Endodermal cell (in vitro differentiated cells): ENCODE results near the gene CLN6. TPM values are rescaled to one million over a fixed set of nuclear protein-coding genes. Genes with fewer than 3 reads are reported as not detected.

ENCODE experiments used
- DNase-seq: peaks from one replicate; pipeline ENCODE4 v3.0.0-alpha.2; 2017
- H3K27ac ChIP-seq: 2 replicates; pipeline ENCODE4 v1.5.1; 2013; ENCODE audit warnings: mild to moderate bottlenecking, low read depth, low read length, moderate library complexity
- H3K27me3 ChIP-seq: 2 replicates; pipeline ENCODE4 v1.6.1; 2013; ENCODE audit warnings: mild to moderate bottlenecking, low read length, moderate library complexity; ENCODE audit not compliant: insufficient read depth, control insufficient read depth, poor library complexity, severe bottlenecking
- H3K36me3 ChIP-seq: 2 replicates; pipeline ENCODE4 v1.7.0; 2013; ENCODE audit warnings: mild to moderate bottlenecking, low read length, moderate library complexity; ENCODE audit not compliant: control insufficient read depth, insufficient read depth
- H3K4me1 ChIP-seq: one replicate; pipeline ENCODE4 v1.7.0; 2013; ENCODE audit warnings: low read length; ENCODE audit not compliant: control insufficient read depth, insufficient read depth
- H3K4me3 ChIP-seq: 2 replicates; pipeline ENCODE4 v1.5.1; 2013; ENCODE audit warnings: mild to moderate bottlenecking, low read length, moderate library complexity
- H3K9ac ChIP-seq: 2 replicates; pipeline ENCODE4 v1.6.1; 2013; ENCODE audit warnings: mild to moderate bottlenecking, low read length, moderate library complexity; ENCODE audit not compliant: poor library complexity, severe bottlenecking; ENCODE audit errors: extremely low read depth
- H3K9me3 ChIP-seq: 2 replicates; pipeline ENCODE4 v1.6.1; 2013; ENCODE audit warnings: mild to moderate bottlenecking, low read length, moderate library complexity; ENCODE audit not compliant: control insufficient read depth
- H3K27ac Mint-ChIP-seq: 2 replicates; pipeline ENCODE4 v1.8.0; 2020; ENCODE audit warnings: mixed read lengths
- H3K27me3 Mint-ChIP-seq: 2 replicates; pipeline ENCODE4 v1.8.0; 2021; ENCODE audit warnings: mild to moderate bottlenecking, mixed read lengths; ENCODE audit not compliant: insufficient read depth
- H3K36me3 Mint-ChIP-seq: 2 replicates; pipeline ENCODE4 v1.8.0; 2020; ENCODE audit warnings: low read depth, mixed read lengths
- H3K4me1 Mint-ChIP-seq: 2 replicates; pipeline ENCODE4 v1.8.0; 2020; ENCODE audit warnings: mixed read lengths
- H3K4me3 Mint-ChIP-seq: 2 replicates; pipeline ENCODE4 v1.8.0; 2020; ENCODE audit warnings: mild to moderate bottlenecking, moderate library complexity, mixed read lengths
- H3K9me3 Mint-ChIP-seq: 2 replicates; pipeline ENCODE4 v1.8.0; 2020; ENCODE audit warnings: mild to moderate bottlenecking, mixed read lengths
- CTCF ChIP-seq: fragments of 200-600 bp; sonication (generic); conservative IDR thresholded peaks from 2 replicates; pipeline ENCODE4 v1.5.0; 2021; ENCODE audit warnings: antibody characterized with exemption, mild to moderate bottlenecking
- WGBS, 2 experiments: methylation state at CpG; one replicate each; pipeline versions ENCODE4 v1.1.5 to v1.1.7; 2013; ENCODE audit warnings: missing lambda C conversion rate in 2 of 2, mixed read lengths in 1 of 2; ENCODE audit not compliant: insufficient coverage in 1 of 2, insufficient read length in 1 of 2; 5-methylcytosine and 5-hydroxymethylcytosine counted together
- total RNA-seq, 2 donors: library from RNA; stranded (reverse); fragmentation: NEBNext Ultra II Directional in 1 of 2; extraction: Animal tissue kit (Norgen Biotek cat#: 25700) in 1 of 2; gene quantifications; 2 replicates in 1 of 2; 3 replicates in 1 of 2; pipeline ENCODE4 v1.2.1, GENCODE V29; 2021

The CLN6 gene
- total RNA-seq, 2 donors from 2014 or later, result 51.6 to 59.6 TPM

- peak within 1 kb of the TSS; percentile 98 for H3K4me3 ChIP-seq
- H3K4me1 ChIP-seq, result no peaks in the 10 kb centered on the region
- no peaks in the 10 kb centered on the region for H3K9me3 ChIP-seq
- Mint-ChIP-seq H3K4me1 (peaks cover 48% of the 10 kb centered on the region), H3K27ac (peak within 1 kb of the TSS; percentile 95), H3K4me3 (peak within 1 kb of the TSS; percentile 96), H3K27me3 (no peaks in the 10 kb centered on the region), H3K36me3 (peaks cover 4% of the 10 kb centered on the region), H3K9me3 (no peaks in the 10 kb centered on the region)
- peak within 1 kb of the TSS; percentile 77 for H3K9ac ChIP-seq
- DNase-seq, result peak; percentile 95
- H3K36me3 ChIP-seq, result peaks cover 6% of the 10 kb centered on the region
- no peaks in the 10 kb centered on the region for H3K27me3 ChIP-seq
- peak; percentile 71 for TF ChIP-seq CTCF
- H3K27ac ChIP-seq, result peak within 1 kb of the TSS; percentile 94
- 0 to 2% methylated on average over 12 to 85 of the region's 85 CpGs for WGBS, 2 experiments
These were observed 48.2 kb upstream of the CLN6 start, which contains the start of gene FEM1B for GRCh38 chr15:68277603-68278344. FEM1B (plus strand) TSS chr15:68277745; CDS start chr15:68278418, 673 bp downstream.

- H3K4me3 ChIP-seq, result peak overlapping the region; percentile 98
- H3K27ac ChIP-seq, result peak overlapping the region; percentile 94
- H3K9me3 ChIP-seq, result no peaks in the 10 kb centered on the region
- DNase-seq, result no peak
- TF ChIP-seq CTCF, result no peak
- peaks cover 49% of the 10 kb centered on the region for H3K4me1 Mint-ChIP-seq
- peak overlapping the region; percentile 77 for H3K9ac ChIP-seq
- H3K27me3 Mint-ChIP-seq, result no peaks in the 10 kb centered on the region
- H3K9me3 Mint-ChIP-seq, result no peaks in the 10 kb centered on the region
- H3K4me3 Mint-ChIP-seq, result peak overlapping the region; percentile 96
- no peaks in the 10 kb centered on the region for H3K27me3 ChIP-seq
- H3K36me3 ChIP-seq, result peaks cover 6% of the 10 kb centered on the region
- H3K36me3 Mint-ChIP-seq, result peaks cover 4% of the 10 kb centered on the region
- no peaks in the 10 kb centered on the region for H3K4me1 ChIP-seq
- peak overlapping the region; percentile 95 for H3K27ac Mint-ChIP-seq
- 6% methylated on average over 16 to 25 of the region's 25 CpGs for WGBS, 2 experiments
These were observed 47.6 kb upstream of the CLN6 start for GRCh38 chr15:68277131-68277602.

GRCh38 chr15:68276668-68277067, 47.1 kb upstream of the CLN6 start:
- H3K36me3 ChIP-seq, result peaks cover 6% of the 10 kb centered on the region
- H3K4me3 ChIP-seq, result peak overlapping the region; percentile 98
- no peaks in the 10 kb centered on the region for H3K9me3 ChIP-seq
- no peak for TF ChIP-seq CTCF
- H3K4me1 Mint-ChIP-seq, result peaks cover 49% of the 10 kb centered on the region
- H3K27me3 ChIP-seq, result no peaks in the 10 kb centered on the region
- H3K9me3 Mint-ChIP-seq, result no peaks in the 10 kb centered on the region
- 79 to 83% methylated on average over 3 of the region's 3 CpGs for WGBS, 2 experiments
- no peaks in the 10 kb centered on the region for H3K27me3 Mint-ChIP-seq
- H3K27ac ChIP-seq, result peak overlapping the region; percentile 94
- peak overlapping the region; percentile 96 for H3K4me3 Mint-ChIP-seq
- H3K36me3 Mint-ChIP-seq, result peaks cover 4% of the 10 kb centered on the region
- H3K9ac ChIP-seq, result peak overlapping the region; percentile 77
- no peak for DNase-seq
- H3K27ac Mint-ChIP-seq, result peak overlapping the region; percentile 95
- no peaks in the 10 kb centered on the region for H3K4me1 ChIP-seq
